GM18526 (cell line): Measurements from ENCODE around the gene CALR.

Experiments used
- POLR2A ChIP-seq: IDR thresholded peaks from 3 replicates; pipeline ENCODE4 v1.6.1; 2011; ENCODE audit not compliant: insufficient read length; ENCODE audit errors: extremely low read depth

Gene CALR

GRCh38 chr19:12985049-12985776 lies 46.8 kb downstream of the CALR start:
- TF ChIP-seq POLR2A, result no peak

GRCh38 chr19:12986726-12987125 lies 48.3 kb downstream of the CALR start:
- no peak for TF ChIP-seq POLR2A

DNA sequence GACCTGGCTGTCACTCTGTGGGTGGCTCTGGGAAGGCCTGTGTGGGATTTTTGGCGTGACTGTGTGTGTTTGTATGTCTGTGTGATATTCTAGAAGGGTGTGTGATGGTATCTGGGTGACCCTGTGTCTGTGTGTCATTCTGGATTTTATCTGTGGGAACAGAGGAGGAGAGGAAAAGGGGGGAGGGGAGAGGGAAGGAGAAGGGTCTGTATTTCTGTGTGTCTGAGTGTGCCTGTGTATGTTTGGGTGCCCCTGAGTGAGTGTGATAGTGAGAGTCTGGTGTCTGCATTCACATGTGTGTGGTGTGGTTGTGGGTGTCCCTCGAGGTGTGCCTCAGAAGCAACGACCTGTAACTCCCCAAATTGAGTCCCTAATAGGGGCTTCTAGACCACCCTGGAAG lies 48.8 kb downstream of the CALR start:
- TF ChIP-seq POLR2A, result no peak

DNA sequence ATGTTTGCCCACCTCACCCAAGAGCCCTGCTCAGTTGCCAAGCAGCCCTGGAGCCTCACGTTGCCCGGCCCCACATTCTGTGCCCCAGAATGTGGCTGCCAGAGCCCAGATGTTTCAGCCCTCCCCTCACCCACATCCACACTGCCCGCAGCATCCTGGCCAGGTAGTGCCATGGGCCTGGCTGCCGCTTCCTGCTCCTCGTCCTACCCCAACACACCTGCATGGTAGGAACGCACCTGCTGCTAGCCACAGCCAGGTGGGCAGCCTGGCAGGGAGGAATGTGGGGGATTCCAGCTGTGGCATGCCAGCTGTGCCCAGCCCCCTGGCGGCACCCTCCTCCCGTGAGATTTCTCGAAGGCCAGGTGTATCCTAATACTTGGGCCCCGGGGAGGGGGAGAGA lies 49.4 kb downstream of the CALR start:
- no peak for TF ChIP-seq POLR2A

DNA sequence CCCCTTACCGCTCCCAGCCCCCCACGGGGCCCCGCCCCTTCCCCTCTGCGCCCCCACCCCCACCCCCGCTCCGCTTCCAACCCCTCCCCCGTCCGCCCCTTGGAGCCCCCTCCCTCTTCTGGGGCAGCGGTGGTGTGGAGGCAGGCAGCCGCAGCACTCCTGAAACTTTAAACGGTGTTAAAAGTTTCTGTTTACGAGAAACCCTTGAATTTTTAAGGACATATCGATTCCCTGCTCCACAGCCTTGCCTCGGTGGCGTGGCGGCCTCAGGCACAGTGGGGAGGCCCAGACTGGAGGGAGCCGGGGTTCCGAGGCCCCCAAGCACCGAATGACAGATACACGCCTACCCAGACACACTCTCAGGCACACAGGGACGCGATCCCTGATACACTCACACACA lies 52.0 kb downstream of the CALR start:
- TF ChIP-seq POLR2A, result no peak

GRCh38 chr19:12990853-12991252 lies 52.4 kb downstream of the CALR start:
- no peak for TF ChIP-seq POLR2A

DNA sequence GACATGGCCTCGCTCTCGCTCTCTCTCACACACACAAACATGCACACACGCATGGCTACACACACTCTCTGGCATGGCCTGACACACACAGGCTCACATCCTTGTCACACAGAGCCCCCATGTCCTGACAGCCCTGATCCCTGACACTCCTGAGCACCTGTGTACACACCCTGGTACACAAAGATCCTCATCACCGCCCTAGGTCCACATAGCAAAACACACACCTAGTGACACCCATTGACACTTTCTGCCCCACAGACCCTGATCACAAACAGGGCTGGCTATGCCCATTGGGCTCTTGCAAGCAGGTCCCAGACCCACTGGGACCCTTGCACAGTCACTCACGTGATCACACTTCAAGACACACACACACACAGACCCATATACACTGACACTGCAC lies 52.9 kb downstream of the CALR start:
- no peak for TF ChIP-seq POLR2A

DNA sequence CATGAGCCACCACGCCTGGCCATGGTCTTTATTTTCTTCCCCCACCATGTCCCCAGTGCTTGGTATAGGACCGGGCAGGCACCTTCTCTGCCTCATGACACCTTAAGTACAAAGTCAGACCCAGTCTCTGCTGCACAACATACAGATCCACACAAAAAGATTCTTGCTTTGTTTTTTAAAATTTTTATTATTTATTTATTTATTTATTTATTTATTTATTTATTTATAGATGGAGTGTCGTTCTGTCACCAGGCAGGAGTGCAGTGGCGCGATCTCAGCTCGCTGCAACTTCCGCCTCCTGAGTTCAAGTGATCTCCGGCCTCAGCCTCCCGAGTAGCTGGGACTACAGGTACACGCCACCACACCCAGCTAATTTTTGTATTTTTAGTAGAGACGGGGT lies 54.3 kb downstream of the CALR start:
- no peak for TF ChIP-seq POLR2A

GRCh38 chr19:12993562-12993961 lies 55.2 kb downstream of the CALR start:
- no peak for TF ChIP-seq POLR2A
